Measurements from ENCODE around the gene LGALS16. TPM values are rescaled to one million over a fixed set of nuclear protein-coding genes. Genes with fewer than 3 reads are reported as not detected.

Gene LGALS16
- polyA plus RNA-seq, 1 donor from 2014 or later: not detected

DNA sequence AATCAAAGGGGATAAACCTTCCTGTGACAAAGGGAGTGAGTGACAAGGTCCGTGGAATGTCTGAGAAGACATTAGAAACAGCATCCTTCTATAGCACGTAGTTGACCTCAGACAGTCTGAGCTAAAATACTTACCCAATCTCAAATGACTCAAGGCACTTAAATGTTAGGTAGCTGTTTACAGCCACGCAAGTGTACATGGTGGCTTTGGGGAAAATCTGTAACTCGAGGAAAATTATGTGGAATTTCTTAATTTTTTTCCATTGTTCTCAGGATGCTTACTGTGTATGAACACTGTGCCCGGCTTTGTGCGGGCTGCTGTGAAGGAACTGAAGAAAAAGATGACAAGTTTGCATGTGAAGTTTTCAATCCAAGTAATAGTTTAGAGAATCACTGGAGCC is 48.2 kb upstream of the LGALS16 start:
- no peak overlapping the region for H2AFZ ChIP-seq (ENCODE audit: low read depth, low read length)
- H3K79me2 ChIP-seq (replicated peaks; ENCODE audit: insufficient read depth, low read length): no peaks in the 10 kb centered on the region
- H3F3A ChIP-seq (ENCODE audit: insufficient read depth, low read length, poor library complexity, severe bottlenecking): no peaks in the 10 kb centered on the region
- TF ChIP-seq EP300 (conservative IDR thresholded peaks at IDR 0.05; ENCODE audit: poor library complexity, severe bottlenecking) (no peak), EZH2 (IDR thresholded peaks at IDR 0.05; ENCODE audit: borderline replicate concordance, insufficient read depth, low read length, poor library complexity, severe bottlenecking) (no peak), TAF1 (IDR thresholded peaks at IDR 0.05; ENCODE audit: low read depth) (no peak), RAD21 (conservative IDR thresholded peaks at IDR 0.05) (no peak), POLR2AphosphoS5 (IDR thresholded peaks at IDR 0.05) (no peak), MXI1 (conservative IDR thresholded peaks at IDR 0.05; ENCODE audit: poor library complexity, severe bottlenecking) (no peak), SMC3 (conservative IDR thresholded peaks at IDR 0.05; ENCODE audit: poor library complexity) (no peak)
- TF ChIP-seq, protein P1, sequence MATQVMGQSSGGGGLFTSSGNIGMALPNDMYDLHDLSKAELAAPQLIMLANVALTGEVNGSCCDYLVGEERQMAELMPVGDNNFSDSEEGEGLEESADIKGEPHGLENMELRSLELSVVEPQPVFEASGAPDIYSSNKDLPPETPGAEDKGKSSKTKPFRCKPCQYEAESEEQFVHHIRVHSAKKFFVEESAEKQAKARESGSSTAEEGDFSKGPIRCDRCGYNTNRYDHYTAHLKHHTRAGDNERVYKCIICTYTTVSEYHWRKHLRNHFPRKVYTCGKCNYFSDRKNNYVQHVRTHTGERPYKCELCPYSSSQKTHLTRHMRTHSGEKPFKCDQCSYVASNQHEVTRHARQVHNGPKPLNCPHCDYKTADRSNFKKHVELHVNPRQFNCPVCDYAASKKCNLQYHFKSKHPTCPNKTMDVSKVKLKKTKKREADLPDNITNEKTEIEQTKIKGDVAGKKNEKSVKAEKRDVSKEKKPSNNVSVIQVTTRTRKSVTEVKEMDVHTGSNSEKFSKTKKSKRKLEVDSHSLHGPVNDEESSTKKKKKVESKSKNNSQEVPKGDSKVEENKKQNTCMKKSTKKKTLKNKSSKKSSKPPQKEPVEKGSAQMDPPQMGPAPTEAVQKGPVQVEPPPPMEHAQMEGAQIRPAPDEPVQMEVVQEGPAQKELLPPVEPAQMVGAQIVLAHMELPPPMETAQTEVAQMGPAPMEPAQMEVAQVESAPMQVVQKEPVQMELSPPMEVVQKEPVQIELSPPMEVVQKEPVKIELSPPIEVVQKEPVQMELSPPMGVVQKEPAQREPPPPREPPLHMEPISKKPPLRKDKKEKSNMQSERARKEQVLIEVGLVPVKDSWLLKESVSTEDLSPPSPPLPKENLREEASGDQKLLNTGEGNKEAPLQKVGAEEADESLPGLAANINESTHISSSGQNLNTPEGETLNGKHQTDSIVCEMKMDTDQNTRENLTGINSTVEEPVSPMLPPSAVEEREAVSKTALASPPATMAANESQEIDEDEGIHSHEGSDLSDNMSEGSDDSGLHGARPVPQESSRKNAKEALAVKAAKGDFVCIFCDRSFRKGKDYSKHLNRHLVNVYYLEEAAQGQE (IDR thresholded peaks at IDR 0.05; ENCODE audit: borderline replicate concordance): no peak
- TF ChIP-seq, protein P2, sequence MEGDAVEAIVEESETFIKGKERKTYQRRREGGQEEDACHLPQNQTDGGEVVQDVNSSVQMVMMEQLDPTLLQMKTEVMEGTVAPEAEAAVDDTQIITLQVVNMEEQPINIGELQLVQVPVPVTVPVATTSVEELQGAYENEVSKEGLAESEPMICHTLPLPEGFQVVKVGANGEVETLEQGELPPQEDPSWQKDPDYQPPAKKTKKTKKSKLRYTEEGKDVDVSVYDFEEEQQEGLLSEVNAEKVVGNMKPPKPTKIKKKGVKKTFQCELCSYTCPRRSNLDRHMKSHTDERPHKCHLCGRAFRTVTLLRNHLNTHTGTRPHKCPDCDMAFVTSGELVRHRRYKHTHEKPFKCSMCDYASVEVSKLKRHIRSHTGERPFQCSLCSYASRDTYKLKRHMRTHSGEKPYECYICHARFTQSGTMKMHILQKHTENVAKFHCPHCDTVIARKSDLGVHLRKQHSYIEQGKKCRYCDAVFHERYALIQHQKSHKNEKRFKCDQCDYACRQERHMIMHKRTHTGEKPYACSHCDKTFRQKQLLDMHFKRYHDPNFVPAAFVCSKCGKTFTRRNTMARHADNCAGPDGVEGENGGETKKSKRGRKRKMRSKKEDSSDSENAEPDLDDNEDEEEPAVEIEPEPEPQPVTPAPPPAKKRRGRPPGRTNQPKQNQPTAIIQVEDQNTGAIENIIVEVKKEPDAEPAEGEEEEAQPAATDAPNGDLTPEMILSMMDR (IDR thresholded peaks at IDR 0.05; ENCODE audit: poor library complexity, severe bottlenecking): no peak
- H3K4me3 ChIP-seq (ENCODE audit: low read length): no peak overlapping the region
- peaks cover 6% of the 10 kb centered on the region for H3K9me3 ChIP-seq (ENCODE audit: low read length)
- H3K36me3 ChIP-seq (ENCODE audit: insufficient read depth, low read length): no peaks in the 10 kb centered on the region
- H3K9ac ChIP-seq (ENCODE audit: low read length): no peak overlapping the region
- H3K27me3 ChIP-seq (ENCODE audit: insufficient read depth, low read depth, low read length): no peaks in the 10 kb centered on the region
- no peaks in the 10 kb centered on the region for H3K9me2 ChIP-seq (ENCODE audit: insufficient read depth, low read length)
- no peaks in the 10 kb centered on the region for H4K20me1 ChIP-seq (ENCODE audit: insufficient read depth)
- no peak overlapping the region for H3K27ac ChIP-seq (ENCODE audit: low read length)
- no peak overlapping the region for H3K4me2 ChIP-seq (ENCODE audit: low read length)

DNA sequence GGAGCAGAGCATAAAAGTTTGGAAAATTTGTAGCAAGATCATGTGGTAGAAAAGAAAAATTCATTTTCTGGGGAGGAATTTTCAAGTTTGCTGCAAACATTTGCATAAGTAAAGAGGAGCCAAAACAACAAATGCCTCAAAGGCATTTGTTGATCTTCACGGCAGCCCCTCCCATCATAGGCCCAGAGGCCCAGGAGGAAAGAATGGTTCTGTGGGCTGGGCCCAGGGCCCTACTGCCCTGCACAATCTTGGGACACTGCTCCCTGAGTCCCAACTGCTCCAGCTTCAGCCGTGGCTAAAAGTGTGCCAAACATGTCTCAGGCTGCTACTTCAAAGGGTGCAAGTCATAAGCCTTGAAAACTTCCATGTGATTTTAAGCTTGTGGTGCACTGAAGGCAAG is 42.1 kb upstream of the LGALS16 start:
- no peaks in the 10 kb centered on the region for H3K27me3 ChIP-seq (ENCODE audit: insufficient read depth, low read depth, low read length)
- H3K9me3 ChIP-seq (ENCODE audit: low read length): peaks cover 7% of the 10 kb centered on the region
- no peaks in the 10 kb centered on the region for H3K79me2 ChIP-seq (replicated peaks; ENCODE audit: insufficient read depth, low read length)
- no peak overlapping the region for H3K4me3 ChIP-seq (ENCODE audit: low read length)
- no peaks in the 10 kb centered on the region for H3F3A ChIP-seq (ENCODE audit: insufficient read depth, low read length, poor library complexity, severe bottlenecking)
- no peaks in the 10 kb centered on the region for H3K36me3 ChIP-seq (ENCODE audit: insufficient read depth, low read length)
- H4K20me1 ChIP-seq (ENCODE audit: insufficient read depth): no peaks in the 10 kb centered on the region
- no peak overlapping the region for H3K4me2 ChIP-seq (ENCODE audit: low read length)
- H3K9me2 ChIP-seq (ENCODE audit: insufficient read depth, low read length): no peaks in the 10 kb centered on the region
- H2AFZ ChIP-seq (ENCODE audit: low read depth, low read length): no peak overlapping the region
- no peak overlapping the region for H3K9ac ChIP-seq (ENCODE audit: low read length)
- TF ChIP-seq RAD21 (conservative IDR thresholded peaks at IDR 0.05) (no peak), EP300 (conservative IDR thresholded peaks at IDR 0.05; ENCODE audit: poor library complexity, severe bottlenecking) (no peak), POLR2AphosphoS5 (IDR thresholded peaks at IDR 0.05) (no peak), SMC3 (conservative IDR thresholded peaks at IDR 0.05; ENCODE audit: poor library complexity) (no peak), MXI1 (conservative IDR thresholded peaks at IDR 0.05; ENCODE audit: poor library complexity, severe bottlenecking) (no peak)
- TF ChIP-seq, protein P2 (IDR thresholded peaks at IDR 0.05; ENCODE audit: poor library complexity, severe bottlenecking): no peak
- H3K27ac ChIP-seq (ENCODE audit: low read length): no peak overlapping the region

All from neural cell (in vitro differentiated cells).